Activated CD8-positive, alpha-beta T cell treated with anti-CD3 and anti-CD28 coated beads for 36 hours (primary cell): Measurements from ENCODE around the gene PRR18. TPM values are rescaled to one million over a fixed set of nuclear protein-coding genes. Genes with fewer than 3 reads are reported as not detected.
A peak's percentile ranks its signal among the peaks of the same experiment; 100 is the strongest.

Experiments used
- ATAC-seq: fragments of 200-7000 bp; cut with Tn5 transposase; one replicate; pipeline ENCODE4 v1.10.0; 2021; ENCODE audit warnings: mild to moderate bottlenecking, moderate library complexity
- CTCF ChIA-PET: fragments of 350-600 bp; sonication (Branson Sonifier 250); formaldehyde crosslinking; loops from one replicate; lab custom pipeline; 2021; ENCODE audit warnings: antibody characterized with exemption; lab: Charles Lee
- POLR2A ChIA-PET: fragments of 350-600 bp; sonication (Branson Sonifier 250); formaldehyde crosslinking; loops from one replicate; lab custom pipeline; 2021; ENCODE audit warnings: antibody characterized with exemption; lab: Charles Lee
- DNase-seq: peaks from one replicate; pipeline ENCODE4 v3.0.0-alpha.2; 2020
- H3K27ac Mint-ChIP-seq: one replicate; pipeline ENCODE4 v1.8.0; 2021; ENCODE audit warnings: mild to moderate bottlenecking, mixed read lengths
- H3K27me3 Mint-ChIP-seq: one replicate; pipeline ENCODE4 v1.8.0; 2021; ENCODE audit warnings: mixed read lengths
- H3K36me3 Mint-ChIP-seq: one replicate; pipeline ENCODE4 v1.8.0; 2021; ENCODE audit warnings: low read depth, mixed read lengths
- H3K4me1 Mint-ChIP-seq: one replicate; pipeline ENCODE4 v1.8.0; 2021; ENCODE audit warnings: low read depth, mixed read lengths
- H3K4me3 Mint-ChIP-seq: one replicate; pipeline ENCODE4 v1.8.0; 2021; ENCODE audit warnings: mild to moderate bottlenecking, moderate library complexity, mixed read lengths
- H3K9me3 Mint-ChIP-seq: one replicate; pipeline ENCODE4 v1.8.0; 2021; ENCODE audit warnings: mixed read lengths
- intact Hi-C: fragments of 100-400 bp; cut with micrococcal nuclease; formaldehyde crosslinking; loops from one replicate; pipeline ENCODE4 v1.10.0; 2022
- total RNA-seq, 2 experiments: library from RNA; stranded (reverse); gene quantifications; one replicate each; pipeline ENCODE4 v1.2.3, GENCODE V29; 2021
- TF ChIP-seq, protein P1 (sequence below): fragments of 200-600 bp; IDR thresholded peaks from one replicate; pipeline ENCODE4 v1.8.0; 2022; ENCODE audit warnings: antibody characterized with exemption, mild to moderate bottlenecking

The PRR18 gene
- total RNA-seq, 2 experiments from 2014 or later = 0.23 to 0.27 TPM

DNA sequence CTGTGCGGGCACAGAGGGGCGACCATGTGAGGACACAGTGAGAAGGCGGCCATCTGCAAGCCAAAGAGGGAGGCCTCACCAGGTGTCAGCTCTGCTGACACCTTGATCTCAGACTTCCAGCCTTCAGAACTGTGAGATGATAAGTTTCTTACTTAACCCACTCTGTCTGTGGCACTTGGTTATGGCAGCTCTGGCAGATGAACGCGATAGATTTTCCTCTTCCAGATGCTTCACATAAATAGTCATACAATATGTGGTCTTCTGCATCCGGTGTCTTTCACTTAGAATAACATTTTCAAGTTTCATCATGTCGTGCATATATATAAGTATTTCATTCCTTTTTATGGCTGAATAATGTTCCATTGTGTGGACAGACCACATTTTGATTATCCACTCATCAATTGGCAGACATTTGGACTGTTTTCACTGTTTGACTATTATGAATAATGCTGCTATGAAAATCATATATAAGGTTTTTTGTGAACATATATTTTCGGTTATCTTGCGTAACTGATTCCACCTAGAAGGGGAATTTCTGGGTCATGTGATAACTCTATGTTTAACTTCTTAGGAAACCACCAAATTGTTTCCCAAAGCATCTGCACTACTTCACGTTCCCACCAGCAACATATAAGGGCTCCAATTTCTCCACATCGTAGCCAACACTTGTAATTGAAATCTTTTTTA lies 30.2 kb downstream of the PRR18 start:
- intact Hi-C loops = no loop called here
- H3K27me3 Mint-ChIP-seq = peaks cover 1% of the 10 kb centered on the region
- no peak for ATAC-seq

DNA sequence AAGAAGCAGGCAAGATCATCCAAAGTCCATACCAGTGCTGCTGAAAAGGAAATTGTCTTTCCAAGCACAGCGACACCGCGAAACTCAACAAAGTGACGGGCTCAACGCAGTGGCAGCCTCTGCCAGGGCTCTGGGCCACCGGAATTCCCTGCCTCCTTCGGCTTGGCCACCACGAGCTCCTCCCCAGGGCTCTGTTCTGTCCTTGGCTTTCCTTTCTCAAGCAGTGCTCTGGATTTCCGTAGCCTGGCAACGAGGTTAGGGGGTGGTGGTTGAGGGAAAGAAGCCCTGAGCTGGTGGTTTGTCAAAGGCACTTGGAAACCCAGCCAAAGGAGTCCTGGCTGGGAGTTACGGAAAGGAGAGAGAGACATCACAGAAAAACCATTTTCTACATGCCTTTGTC lies 31.2 kb downstream of the PRR18 start:
- Mint-ChIP-seq H3K4me3 (no peak overlapping the region), H3K36me3 (no peaks in the 10 kb centered on the region), H3K27ac (no peak overlapping the region), H3K4me1 (peaks cover 6% of the 10 kb centered on the region), H3K27me3 (peaks cover 1% of the 10 kb centered on the region), H3K9me3 (no peaks in the 10 kb centered on the region)
- DNase-seq (no peak), ATAC-seq (no peak)
- TF ChIP-seq, protein P1, sequence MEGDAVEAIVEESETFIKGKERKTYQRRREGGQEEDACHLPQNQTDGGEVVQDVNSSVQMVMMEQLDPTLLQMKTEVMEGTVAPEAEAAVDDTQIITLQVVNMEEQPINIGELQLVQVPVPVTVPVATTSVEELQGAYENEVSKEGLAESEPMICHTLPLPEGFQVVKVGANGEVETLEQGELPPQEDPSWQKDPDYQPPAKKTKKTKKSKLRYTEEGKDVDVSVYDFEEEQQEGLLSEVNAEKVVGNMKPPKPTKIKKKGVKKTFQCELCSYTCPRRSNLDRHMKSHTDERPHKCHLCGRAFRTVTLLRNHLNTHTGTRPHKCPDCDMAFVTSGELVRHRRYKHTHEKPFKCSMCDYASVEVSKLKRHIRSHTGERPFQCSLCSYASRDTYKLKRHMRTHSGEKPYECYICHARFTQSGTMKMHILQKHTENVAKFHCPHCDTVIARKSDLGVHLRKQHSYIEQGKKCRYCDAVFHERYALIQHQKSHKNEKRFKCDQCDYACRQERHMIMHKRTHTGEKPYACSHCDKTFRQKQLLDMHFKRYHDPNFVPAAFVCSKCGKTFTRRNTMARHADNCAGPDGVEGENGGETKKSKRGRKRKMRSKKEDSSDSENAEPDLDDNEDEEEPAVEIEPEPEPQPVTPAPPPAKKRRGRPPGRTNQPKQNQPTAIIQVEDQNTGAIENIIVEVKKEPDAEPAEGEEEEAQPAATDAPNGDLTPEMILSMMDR = no peak
- intact Hi-C loops = no loop called here
- ChIA-PET POLR2A (no interaction called here), CTCF (interaction anchor here (0.7 to 5.1 kb wide), 9 partner anchors 15 to 133 kb away, joined by 3 to 57 read pairs (median 5); no protein-coding TSS in a partner anchor)

More for the DNA sequence above, 30.2 kb downstream of the PRR18 start:
- ChIA-PET POLR2A (no interaction called here), CTCF (interaction anchor here (1.5 to 5.1 kb wide), 3 partner anchors 103 to 132 kb away, joined by 3 to 57 read pairs (median 14); no protein-coding TSS in a partner anchor)
- Mint-ChIP-seq H3K9me3 (no peaks in the 10 kb centered on the region), H3K4me3 (no peak overlapping the region), H3K27ac (no peak overlapping the region), H3K36me3 (no peaks in the 10 kb centered on the region), H3K4me1 (peaks cover 6% of the 10 kb centered on the region)
- DNase-seq = no peak
- TF ChIP-seq, protein P1 = no peak

DNA sequence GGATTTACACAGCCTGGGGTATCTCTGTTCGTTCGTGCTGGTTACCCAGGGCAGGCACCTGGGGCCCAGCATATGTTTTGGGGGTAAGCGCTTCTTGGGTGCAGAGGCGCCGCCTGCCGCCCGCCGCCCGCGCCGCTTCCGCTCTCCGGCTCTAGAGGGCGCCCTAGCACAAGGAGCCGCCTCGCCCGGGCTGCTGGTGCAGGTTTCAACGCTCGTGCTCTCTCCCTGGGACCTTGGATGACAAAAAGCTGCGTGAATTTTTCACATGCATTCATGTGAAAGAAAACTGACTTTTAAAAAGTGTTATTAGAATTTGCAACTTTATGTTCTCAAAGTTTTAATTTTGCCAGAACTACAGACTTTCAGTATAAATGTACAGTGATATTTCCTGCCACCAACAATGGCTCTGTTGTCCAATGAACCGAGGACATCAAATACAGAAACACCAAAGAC lies 32.5 kb downstream of the PRR18 start:
- intact Hi-C loops = loop anchor here (2.0 kb wide), 1 partner anchor 125 kb away; no protein-coding TSS in a partner anchor
- Mint-ChIP-seq H3K36me3 (no peaks in the 10 kb centered on the region), H3K4me1 (peaks cover 6% of the 10 kb centered on the region), H3K27ac (no peak overlapping the region), H3K27me3 (peaks cover 1% of the 10 kb centered on the region), H3K9me3 (no peaks in the 10 kb centered on the region), H3K4me3 (no peak overlapping the region)
- CTCF ChIA-PET = interaction anchor here (0.6 to 5.1 kb wide), 23 partner anchors 8 to 130 kb away, joined by 3 to 57 read pairs (median 4); no protein-coding TSS in a partner anchor
- TF ChIP-seq, protein P1 = peak; percentile 99
- ATAC-seq (peak; percentile 97), DNase-seq (peak; percentile 78)
- POLR2A ChIA-PET = no interaction called here

DNA sequence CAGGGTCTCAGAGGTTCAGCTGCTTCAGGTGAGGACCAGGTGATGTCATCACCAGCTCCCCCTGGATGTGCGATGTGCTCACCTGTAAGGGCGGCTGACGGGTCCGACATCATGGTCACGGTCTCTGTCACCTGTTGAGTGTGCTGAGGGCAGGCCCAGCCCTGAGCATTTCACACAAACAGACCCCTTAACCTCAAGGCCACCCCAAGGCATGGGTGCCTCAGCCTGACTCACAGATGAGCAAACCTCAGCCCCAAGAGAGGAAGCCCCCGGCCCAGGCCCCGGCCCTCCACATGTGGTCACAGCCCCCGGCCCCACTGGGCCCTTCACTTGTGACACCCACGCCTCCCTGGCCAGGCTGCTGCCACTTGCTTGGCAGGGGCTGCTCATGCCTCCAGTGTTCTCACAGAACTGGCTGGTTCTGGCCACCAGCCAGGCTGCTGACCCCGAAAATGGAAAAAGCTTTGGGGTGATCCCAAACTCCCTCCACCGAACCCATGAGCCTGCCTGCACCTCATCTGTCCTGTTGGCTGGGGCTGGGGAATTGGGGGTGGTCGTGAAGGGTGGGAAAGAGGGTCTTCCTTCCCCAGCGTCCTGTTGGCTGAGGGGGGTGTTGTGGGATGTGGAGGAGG lies 33.3 kb downstream of the PRR18 start:
- no peak for DNase-seq
- TF ChIP-seq, protein P1 = no peak
- no peaks in the 10 kb centered on the region for H3K36me3 Mint-ChIP-seq
- CTCF ChIA-PET = interaction anchor here (1.0 to 5.1 kb wide), 6 partner anchors 9 to 137 kb away, joined by 3 to 57 read pairs (median 5); no protein-coding TSS in a partner anchor
- H3K4me1 Mint-ChIP-seq = peaks cover 6% of the 10 kb centered on the region
- H3K4me3 Mint-ChIP-seq = no peak overlapping the region
- intact Hi-C loops = loop anchor here (2.0 kb wide), 1 partner anchor 126 kb away; no protein-coding TSS in a partner anchor
- H3K27ac Mint-ChIP-seq = no peak overlapping the region
- POLR2A ChIA-PET = no interaction called here
- no peak for ATAC-seq
- H3K27me3 Mint-ChIP-seq = peaks cover 1% of the 10 kb centered on the region
- no peaks in the 10 kb centered on the region for H3K9me3 Mint-ChIP-seq
